HepG2 (cell line): Measurements from ENCODE around the gene SUSD3. TPM values are rescaled to one million over a fixed set of nuclear protein-coding genes. Genes with fewer than 3 reads are reported as not detected.
A peak's percentile ranks its signal among the peaks of the same experiment; 100 is the strongest.

Source experiments
- ATAC-seq: fragments of 200-7000 bp; cut with Tn5 transposase; 3 replicates; pipeline ENCODE4 v1.9.1; 2020; ENCODE audit warnings: mild to moderate bottlenecking, moderate library complexity
- BruUV-seq: library from RNA; stranded (reverse); fragments of 400-500 nt; replicated peaks from 2 replicates; lab custom pipeline; 2021; lab: Mats Ljungman, UMichigan
- CTCF ChIA-PET: fragments of 300-600 bp; formaldehyde crosslinking; extraction: SDS; loops from one replicate; lab custom pipeline; 2021; ENCODE audit warnings: low total read pairs, inconsistent platforms, low intra/inter-chr PET ratio; lab: Yijun Ruan, JAX
- POLR2A ChIA-PET: fragments of 350-600 bp; sonication (Branson Sonifier 250); formaldehyde crosslinking; loops from one replicate; lab custom pipeline; 2020; ENCODE audit warnings: antibody characterized with exemption, inconsistent platforms; lab: Yijun Ruan, JAX
- DNase-seq: peaks from one replicate; pipeline ENCODE4 v3.0.0-alpha.2; 2015; ENCODE audit warnings: low spot score
- FAIRE-seq: peaks from 3 replicates; lab custom pipeline; 2011; peaks lifted over from hg19 to GRCh38; lab: Jason Lieb, UNC
- H2AFZ ChIP-seq: one replicate; pipeline ENCODE4 v1.6.1; 2011; ENCODE audit warnings: low read length, inconsistent platforms
- H3K27ac ChIP-seq: fragments of 300-600 bp; 3 replicates; pipeline ENCODE4 v1.8.0; 2011; ENCODE audit warnings: mixed run types, mild to moderate bottlenecking, mixed read lengths, low read length, inconsistent platforms; ENCODE audit not compliant: insufficient read depth; ENCODE audit errors: extremely low read length
- H3K27me3 ChIP-seq, 2 experiments: fragments of 200-600 bp in 1 of 2; 2 replicates in 1 of 2; 3 replicates in 1 of 2; pipeline versions ENCODE4 v1.6.0 to v1.8.0; 2011; ENCODE audit warnings: low read length in 2 of 2, mild to moderate bottlenecking in 2 of 2, moderate library complexity in 2 of 2, inconsistent platforms in 1 of 2; ENCODE audit not compliant: insufficient read depth in 2 of 2, control insufficient read depth in 1 of 2
- H3K36me3 ChIP-seq, 2 experiments: fragments of 200-600 bp in 1 of 2; replicated peaks in 1 of 2; 2 replicates in 1 of 2; 3 replicates in 1 of 2; pipeline versions ENCODE4 v1.5.1 to v1.8.0; 2011; ENCODE audit warnings: low read length in 2 of 2, inconsistent platforms in 1 of 2; ENCODE audit not compliant: insufficient read depth in 2 of 2, control insufficient read depth in 1 of 2
- H3K4me1 ChIP-seq: 2 replicates; pipeline ENCODE4 v1.5.1; 2012; ENCODE audit warnings: low read length, inconsistent platforms; ENCODE audit not compliant: insufficient read depth
- H3K4me2 ChIP-seq: 2 replicates; pipeline ENCODE4 v1.6.0; 2011; ENCODE audit warnings: low read depth, low read length, inconsistent platforms
- H3K4me3 ChIP-seq, 3 experiments: fragments of 200-600 bp in 1 of 3; sonication (generic), shearing (Covaris generic) in 1 of 3; replicated peaks in 1 of 3; 2 replicates each; pipeline ENCODE4 v1.5.1; 2011 to 2016; ENCODE audit warnings: low read length in 3 of 3, inconsistent platforms in 2 of 3, low read depth in 2 of 3, mild to moderate bottlenecking in 2 of 3, control low read depth in 1 of 3, mixed read lengths in 1 of 3; ENCODE audit not compliant: insufficient read depth in 1 of 3
- H3K79me2 ChIP-seq: one replicate; pipeline ENCODE4 v1.6.1; 2011; ENCODE audit warnings: low read length, inconsistent platforms; ENCODE audit not compliant: insufficient read depth
- H3K9ac ChIP-seq: 2 replicates; pipeline ENCODE4 v1.6.0; 2011; ENCODE audit warnings: mild to moderate bottlenecking, low read depth, low read length, inconsistent platforms; ENCODE audit not compliant: insufficient read depth
- H3K9me3 ChIP-seq: 2 replicates; pipeline ENCODE4 v1.5.1; 2012; ENCODE audit warnings: mild to moderate bottlenecking, low read length
- H4K20me1 ChIP-seq: 2 replicates; pipeline ENCODE4 v1.6.0; 2011; ENCODE audit warnings: inconsistent platforms, mild to moderate bottlenecking, low read length, moderate library complexity; ENCODE audit not compliant: insufficient read depth
- AGO2 ChIP-seq: fragments of 200-400 bp; formaldehyde crosslinking; optimal IDR thresholded peaks from 2 replicates; pipeline ENCODE3; 2017; ENCODE audit warnings: mild to moderate bottlenecking, low read depth, low read length, moderate library complexity
- CBFB ChIP-seq: sonication (generic); formaldehyde crosslinking; IDR thresholded peaks from 2 replicates; pipeline ENCODE4 v1.4.0; 2020; ENCODE audit warnings: missing genetic modification reagents
- MXI1 ChIP-seq: IDR thresholded peaks from 3 replicates; pipeline ENCODE4 v1.6.1; 2012; ENCODE audit warnings: low read depth, low read length, inconsistent platforms, borderline replicate concordance
- POLR2A ChIP-seq, 2 experiments: IDR thresholded peaks; 2 replicates each; pipeline ENCODE4 v1.6.1; 2011; ENCODE audit warnings: low read depth in 2 of 2, low read length in 2 of 2, mild to moderate bottlenecking in 1 of 2, moderate library complexity in 1 of 2; ENCODE audit not compliant: insufficient read depth in 1 of 2
- XRCC5 ChIP-seq: fragments of 200-400 bp; formaldehyde crosslinking; optimal IDR thresholded peaks from 2 replicates; pipeline ENCODE3; 2017; ENCODE audit warnings: mild to moderate bottlenecking, low read length
- ZMYM3 ChIP-seq: sonication (generic); formaldehyde crosslinking; IDR thresholded peaks from 2 replicates; pipeline ENCODE4 v1.5.1; 2020; ENCODE audit warnings: mild to moderate bottlenecking, missing genetic modification reagents
- WGBS: methylation state at CpG from one replicate; pipeline ENCODE4 v1.1.6; 2017; ENCODE audit warnings: low lambda C conversion rate; 5-methylcytosine and 5-hydroxymethylcytosine counted together
- in situ Hi-C: cut with HindIII; loops from 2 replicates; pipeline ENCODE4 v1.10.0; 2017; ENCODE audit warnings: low pct_unique_long_range_greater_than_20kb; ENCODE audit not compliant: extremely low pct_ligation_motif_present
- intact Hi-C: fragments of 100-400 bp; cut with micrococcal nuclease; formaldehyde crosslinking; loops from one replicate; pipeline ENCODE4 v1.10.0; 2022; ENCODE audit not compliant: unreplicated experiment
- polyA plus RNA-seq, 8 experiments: library from polyadenylated mRNA; depleted of rRNA in 3 of 8; stranded (reverse) in 7 of 8; unstranded in 1 of 8; fragments of >200 nt; fragmentation: Illumina TruSeq in 4 of 8; extraction: Trizol in 4 of 8; gene quantifications; 2 replicates each; pipeline versions ENCODE4 v1.2.1 to v1.2.3, GENCODE V29; 2011 to 2016; ENCODE audit warnings: low read depth in 4 of 8, missing spikeins in 1 of 8, mixed read lengths in 1 of 8; ENCODE audit not compliant: insufficient read depth in 1 of 8
- total RNA-seq, 5 experiments: library from RNA; depleted of rRNA; stranded (reverse); fragments of >200 nt; fragmentation: Illumina TruSeq; extraction: Trizol; gene quantifications; 2 replicates each; pipeline ENCODE4 v1.2.3, GENCODE V29; 2016; ENCODE audit warnings: low read depth in 1 of 5
- TF ChIP-seq, protein P1 (sequence below): sonication (generic); formaldehyde crosslinking; IDR thresholded peaks from 2 replicates; pipeline ENCODE4 v1.5.1; 2020; ENCODE audit warnings: mild to moderate bottlenecking, missing genetic modification reagents, moderate library complexity
- TF ChIP-seq, protein P2 (sequence below): sonication (generic); formaldehyde crosslinking; IDR thresholded peaks from 2 replicates; pipeline ENCODE4 v1.8.0; 2022; ENCODE audit warnings: mild to moderate bottlenecking, missing genetic modification reagents, moderate library complexity

The SUSD3 gene
- total and polyA plus RNA-seq, 2 of the 13 experiments (the other 11 are each of a cell fraction or from before 2014, with no cell fraction given), result 7.0 to 9.1 TPM

DNA sequence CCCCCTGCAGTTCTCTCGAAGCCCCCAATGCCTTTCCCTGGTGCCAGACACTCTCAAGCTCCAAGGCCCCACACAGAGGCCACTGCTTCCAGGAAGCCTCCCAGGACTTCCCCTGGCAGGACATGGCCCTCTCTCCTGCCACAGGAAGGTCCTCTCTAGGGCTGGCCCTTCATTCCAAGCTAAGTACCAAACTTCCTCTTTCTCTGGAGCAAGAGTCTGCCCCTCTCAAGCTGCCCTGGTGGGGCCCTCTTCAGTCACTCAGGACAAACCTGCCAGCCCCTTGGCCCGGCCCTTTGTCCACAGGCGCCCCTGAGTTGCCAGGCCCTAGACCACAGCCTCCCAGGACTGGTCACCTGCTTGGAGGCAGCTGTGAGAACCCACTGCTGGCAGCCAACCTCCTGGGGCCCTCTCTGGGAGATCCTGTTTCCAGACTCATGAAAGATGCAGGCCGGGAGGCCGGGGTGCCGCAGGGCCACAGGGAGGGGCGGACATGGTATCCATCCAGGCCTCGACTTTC lies 69.0 kb downstream of the SUSD3 start (continued):
- TF ChIP-seq, protein P1, sequence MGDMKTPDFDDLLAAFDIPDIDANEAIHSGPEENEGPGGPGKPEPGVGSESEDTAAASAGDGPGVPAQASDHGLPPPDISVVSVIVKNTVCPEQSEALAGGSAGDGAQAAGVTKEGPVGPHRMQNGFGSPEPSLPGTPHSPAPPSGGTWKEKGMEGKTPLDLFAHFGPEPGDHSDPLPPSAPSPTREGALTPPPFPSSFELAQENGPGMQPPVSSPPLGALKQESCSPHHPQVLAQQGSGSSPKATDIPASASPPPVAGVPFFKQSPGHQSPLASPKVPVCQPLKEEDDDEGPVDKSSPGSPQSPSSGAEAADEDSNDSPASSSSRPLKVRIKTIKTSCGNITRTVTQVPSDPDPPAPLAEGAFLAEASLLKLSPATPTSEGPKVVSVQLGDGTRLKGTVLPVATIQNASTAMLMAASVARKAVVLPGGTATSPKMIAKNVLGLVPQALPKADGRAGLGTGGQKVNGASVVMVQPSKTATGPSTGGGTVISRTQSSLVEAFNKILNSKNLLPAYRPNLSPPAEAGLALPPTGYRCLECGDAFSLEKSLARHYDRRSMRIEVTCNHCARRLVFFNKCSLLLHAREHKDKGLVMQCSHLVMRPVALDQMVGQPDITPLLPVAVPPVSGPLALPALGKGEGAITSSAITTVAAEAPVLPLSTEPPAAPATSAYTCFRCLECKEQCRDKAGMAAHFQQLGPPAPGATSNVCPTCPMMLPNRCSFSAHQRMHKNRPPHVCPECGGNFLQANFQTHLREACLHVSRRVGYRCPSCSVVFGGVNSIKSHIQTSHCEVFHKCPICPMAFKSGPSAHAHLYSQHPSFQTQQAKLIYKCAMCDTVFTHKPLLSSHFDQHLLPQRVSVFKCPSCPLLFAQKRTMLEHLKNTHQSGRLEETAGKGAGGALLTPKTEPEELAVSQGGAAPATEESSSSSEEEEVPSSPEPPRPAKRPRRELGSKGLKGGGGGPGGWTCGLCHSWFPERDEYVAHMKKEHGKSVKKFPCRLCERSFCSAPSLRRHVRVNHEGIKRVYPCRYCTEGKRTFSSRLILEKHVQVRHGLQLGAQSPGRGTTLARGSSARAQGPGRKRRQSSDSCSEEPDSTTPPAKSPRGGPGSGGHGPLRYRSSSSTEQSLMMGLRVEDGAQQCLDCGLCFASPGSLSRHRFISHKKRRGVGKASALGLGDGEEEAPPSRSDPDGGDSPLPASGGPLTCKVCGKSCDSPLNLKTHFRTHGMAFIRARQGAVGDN (CRISPR knock-in tag), result peak; percentile 15; the same call in 1 of the 2 replicates
- TF ChIP-seq XRCC5 (no peak), ZMYM3 (CRISPR knock-in tag) (peak; percentile 77), CBFB (CRISPR knock-in tag) (no peak)
- TF ChIP-seq, protein P2, sequence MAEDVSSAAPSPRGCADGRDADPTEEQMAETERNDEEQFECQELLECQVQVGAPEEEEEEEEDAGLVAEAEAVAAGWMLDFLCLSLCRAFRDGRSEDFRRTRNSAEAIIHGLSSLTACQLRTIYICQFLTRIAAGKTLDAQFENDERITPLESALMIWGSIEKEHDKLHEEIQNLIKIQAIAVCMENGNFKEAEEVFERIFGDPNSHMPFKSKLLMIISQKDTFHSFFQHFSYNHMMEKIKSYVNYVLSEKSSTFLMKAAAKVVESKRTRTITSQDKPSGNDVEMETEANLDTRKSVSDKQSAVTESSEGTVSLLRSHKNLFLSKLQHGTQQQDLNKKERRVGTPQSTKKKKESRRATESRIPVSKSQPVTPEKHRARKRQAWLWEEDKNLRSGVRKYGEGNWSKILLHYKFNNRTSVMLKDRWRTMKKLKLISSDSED (CRISPR knock-in tag), result no peak

DNA sequence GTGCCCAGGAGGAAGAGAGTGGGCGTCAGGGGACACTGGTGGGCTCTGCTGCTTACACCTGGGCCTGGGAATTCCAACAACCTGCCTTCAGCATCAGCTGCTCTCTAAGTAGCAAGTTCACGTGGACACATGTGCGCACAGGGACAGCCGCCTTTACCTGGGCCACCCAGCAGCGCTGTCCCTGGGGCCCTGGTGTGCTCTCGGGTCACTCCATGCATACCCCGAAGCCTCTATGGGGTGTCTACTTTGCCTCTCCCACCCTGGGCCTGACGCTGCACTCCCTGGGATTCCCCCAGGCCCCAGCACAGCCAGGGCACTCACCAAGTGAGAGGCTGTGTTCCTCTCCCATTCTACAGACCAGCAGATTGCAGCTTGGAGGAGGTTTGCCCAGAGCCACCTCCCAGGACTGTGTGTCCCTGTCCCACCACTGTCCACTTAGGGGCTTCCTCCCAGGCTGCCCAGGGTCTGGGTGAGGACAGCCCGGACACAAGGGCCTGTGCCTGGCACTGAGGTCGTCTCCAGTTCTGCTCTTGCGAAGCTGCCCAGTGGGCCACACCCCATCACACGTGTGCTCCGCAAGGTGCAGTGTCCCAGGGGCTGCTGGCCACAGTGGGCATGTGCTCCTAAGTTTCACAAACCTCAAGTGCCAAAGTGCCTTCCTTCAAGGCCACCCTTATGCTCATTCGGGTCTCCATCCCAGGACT lies 69.7 kb downstream of the SUSD3 start:
- intact Hi-C loops, result no loop called here
- Histone ChIP-seq H2AFZ (no peak overlapping the region), H3K79me2 (peaks cover 70% of the 10 kb centered on the region), H3K9ac (peak overlapping the region; percentile 70; the same call in 1 of the 2 replicates), H3K4me2 (peak overlapping the region; percentile 60), H4K20me1 (no peaks in the 10 kb centered on the region), H3K9me3 (no peaks in the 10 kb centered on the region), H3K27ac (peak overlapping the region; percentile 92), H3K36me3 (peaks cover 26 to 33% of the 10 kb centered on the region in 2 experiments; a peak in 4 of 5 replicates), H3K4me3 (0 out of 6 replicates have a peak overlapping the region, but pooled peaks of 1 of the 3 experiments have one; percentile 56), H3K27me3 (no peaks in the 10 kb centered on the region; a peak in 1 of 5 replicates), H3K4me1 (peaks cover 70% of the 10 kb centered on the region)
- ChIA-PET CTCF (no interaction called here), POLR2A (interaction anchor here (1.3 to 7.5 kb wide), 5 partner anchors 10 to 171 kb away, joined by 3 to 195 read pairs (median 10); partner anchors contain the start of gene CARD19)
- ATAC-seq (no peak), FAIRE-seq (no peak), DNase-seq (no peak)
- in situ Hi-C loops, result no loop called here
- no TSS peak for BruUV-seq
- 90% methylated on average over 7 of the region's 14 CpGs for WGBS
- TF ChIP-seq MXI1, result no peak
- TF ChIP-seq POLR2A (IDR thresholded peaks at IDR 0.05; ENCODE audit: insufficient read depth in 1 of 2, low read depth in 2 of 2, low read length in 2 of 2), result 0 out of 4 replicates have a peak, but pooled peaks of 1 of the 2 experiments have one; percentile 7
- TF ChIP-seq AGO2, result peak; percentile 49
